CD8-positive, alpha-beta memory T cell (primary cell): ENCODE measurements around the gene ABCF1. TPM values are rescaled to one million over a fixed set of nuclear protein-coding genes. Genes with fewer than 3 reads are reported as not detected.
A peak's percentile ranks its signal among the peaks of the same experiment; 100 is the strongest.

Experiments used
- CTCF ChIA-PET: fragments of 350-600 bp; sonication (Branson Sonifier 250); formaldehyde crosslinking; loops from one replicate; lab custom pipeline; 2021; ENCODE audit warnings: antibody characterized with exemption; lab: Charles Lee
- POLR2A ChIA-PET: fragments of 350-600 bp; sonication (Branson Sonifier 250); formaldehyde crosslinking; loops from one replicate; lab custom pipeline; 2021; ENCODE audit warnings: antibody characterized with exemption; lab: Charles Lee
- DNase-seq, 5 donors: peaks; one replicate each; pipeline versions ENCODE4 v3.0.0 to v3.0.0-alpha.2; 2020 to 2022; ENCODE audit warnings: mixed read lengths in 1 of 5
- H3K27ac ChIP-seq: one replicate; pipeline ENCODE4 v1.7.0; 2013; ENCODE audit warnings: low read depth, mild to moderate bottlenecking, low read length, moderate library complexity
- H3K27me3 ChIP-seq: 2 replicates; pipeline ENCODE4 v1.7.0; 2013; ENCODE audit warnings: low read length, mild to moderate bottlenecking; ENCODE audit not compliant: insufficient read depth, poor library complexity, severe bottlenecking
- H3K36me3 ChIP-seq: 2 replicates; pipeline ENCODE4 v1.7.0; 2013; ENCODE audit warnings: mild to moderate bottlenecking, low read length, moderate library complexity; ENCODE audit not compliant: insufficient read depth
- H3K4me1 ChIP-seq: 2 replicates; pipeline ENCODE4 v1.7.0; 2013; ENCODE audit warnings: mild to moderate bottlenecking, low read length, moderate library complexity; ENCODE audit not compliant: insufficient read depth
- H3K4me3 ChIP-seq: 2 replicates; pipeline ENCODE4 v1.7.0; 2013; ENCODE audit warnings: mild to moderate bottlenecking, low read length
- H3K9me3 ChIP-seq: 2 replicates; pipeline ENCODE4 v1.7.0; 2013; ENCODE audit warnings: mild to moderate bottlenecking, low read length
- H3K27ac Mint-ChIP-seq, 8 donors: one replicate each; pipeline ENCODE4 v1.8.0; 2020 to 2021; ENCODE audit warnings: mixed read lengths in 8 of 8, mild to moderate bottlenecking in 6 of 8, inconsistent platforms in 3 of 8, moderate library complexity in 3 of 8
- H3K27me3 Mint-ChIP-seq, 2 donors: one replicate each; pipeline ENCODE4 v1.8.0; 2020 to 2021; ENCODE audit warnings: mixed read lengths in 2 of 2, mild to moderate bottlenecking in 1 of 2, moderate library complexity in 1 of 2
- H3K36me3 Mint-ChIP-seq, 3 donors: one replicate each; pipeline ENCODE4 v1.8.0; 2020 to 2021; ENCODE audit warnings: mixed read lengths in 3 of 3, inconsistent platforms in 1 of 3, mild to moderate bottlenecking in 1 of 3
- H3K4me1 Mint-ChIP-seq, 3 donors: one replicate each; pipeline ENCODE4 v1.8.0; 2020 to 2021; ENCODE audit warnings: mixed read lengths in 3 of 3, inconsistent platforms in 1 of 3, mild to moderate bottlenecking in 1 of 3
- H3K4me3 Mint-ChIP-seq, 7 donors: one replicate each; pipeline ENCODE4 v1.8.0; 2020 to 2021; ENCODE audit warnings: mixed read lengths in 7 of 7, mild to moderate bottlenecking in 6 of 7, moderate library complexity in 4 of 7, inconsistent platforms in 2 of 7
- H3K9me3 Mint-ChIP-seq, 5 donors: one replicate each; pipeline ENCODE4 v1.8.0; 2020 to 2022; ENCODE audit warnings: mixed read lengths in 5 of 5, mild to moderate bottlenecking in 3 of 5, moderate library complexity in 2 of 5, inconsistent platforms in 1 of 5
- polyA plus RNA-seq: library from polyadenylated mRNA; unstranded; fragments of 300-500 nt; fragmentation: Illumina TruSeq; gene quantifications from one replicate; pipeline ENCODE4 v1.2.3, GENCODE V29; 2021
- total RNA-seq, 2 experiments: library from RNA; stranded (reverse); gene quantifications; one replicate each; pipeline ENCODE4 v1.2.3, GENCODE V29; 2021

Gene ABCF1
- total and polyA plus RNA-seq, 3 experiments from 2014 or later: 54.0 to 133 (median 127) TPM

GRCh38 chr6:30635834-30636233, 64.6 kb downstream of the ABCF1 start:
- no peak overlapping the region for H3K4me3 ChIP-seq
- H3K36me3 Mint-ChIP-seq: peaks cover 4 to 34% (median 15%) of the 10 kb centered on the region in 3 donors
- no peak overlapping the region for H3K4me3 Mint-ChIP-seq
- H3K27ac ChIP-seq: no peak overlapping the region
- peaks cover 0 to 5% (median 2%) of the 10 kb centered on the region in 3 donors for H3K4me1 Mint-ChIP-seq
- no peaks in the 10 kb centered on the region for H3K9me3 Mint-ChIP-seq
- ChIA-PET POLR2A (no interaction called here), CTCF (interaction anchor here (0.5 to 1.4 kb wide), 4 partner anchors 38 to 103 kb away, joined by 3 read pairs; no protein-coding TSS in a partner anchor)
- no peak overlapping the region for H3K27ac Mint-ChIP-seq
- no peaks in the 10 kb centered on the region for H3K27me3 ChIP-seq
- H3K4me1 ChIP-seq: peaks cover 10% of the 10 kb centered on the region
- no peaks in the 10 kb centered on the region for H3K9me3 ChIP-seq
- DNase-seq: no peak
- H3K27me3 Mint-ChIP-seq: no peaks in the 10 kb centered on the region
- no peaks in the 10 kb centered on the region for H3K36me3 ChIP-seq

- H3K27ac ChIP-seq: no peak overlapping the region
- H3K27me3 ChIP-seq: no peaks in the 10 kb centered on the region
- H3K9me3 Mint-ChIP-seq: no peaks in the 10 kb centered on the region
- no peaks in the 10 kb centered on the region for H3K36me3 ChIP-seq
- ChIA-PET POLR2A (no interaction called here), CTCF (interaction anchor here (1.4 to 1.6 kb wide), 3 partner anchors 15 to 187 kb away, joined by 3 read pairs; no protein-coding TSS in a partner anchor)
- H3K4me3 Mint-ChIP-seq: no peak overlapping the region
- peaks cover 16% of the 10 kb centered on the region for H3K4me1 ChIP-seq
- no peak overlapping the region for H3K4me3 ChIP-seq
- no peaks in the 10 kb centered on the region for H3K9me3 ChIP-seq
- H3K36me3 Mint-ChIP-seq: peaks cover 0 to 46% (median 16%) of the 10 kb centered on the region in 3 donors
- H3K27me3 Mint-ChIP-seq: no peaks in the 10 kb centered on the region
- no peak for DNase-seq
- H3K27ac Mint-ChIP-seq: peak overlapping the region in 1 of 8 donors; percentile 69
- peaks cover 9 to 17% (median 12%) of the 10 kb centered on the region in 3 donors for H3K4me1 Mint-ChIP-seq
These were observed 69.2 kb downstream of the ABCF1 start for GRCh38 chr6:30640481-30640880.

GRCh38 chr6:30641048-30641447, 69.8 kb downstream of the ABCF1 start:
- Mint-ChIP-seq H3K27me3 (no peaks in the 10 kb centered on the region), H3K9me3 (no peaks in the 10 kb centered on the region), H3K4me1 (peaks cover 14 to 19% (median 18%) of the 10 kb centered on the region in 3 donors), H3K4me3 (peak overlapping the region in 1 of 7 donors; percentile 16), H3K27ac (peak overlapping the region in 4 of 8 donors; percentile 13 to 61 (median 19)), H3K36me3 (peaks cover 0 to 43% (median 11%) of the 10 kb centered on the region in 3 donors)
- CTCF ChIA-PET: interaction anchor here (1.2 to 1.6 kb wide), 4 partner anchors 15 to 187 kb away, joined by 3 to 6 read pairs (median 3); no protein-coding TSS in a partner anchor
- POLR2A ChIA-PET: interaction anchor here (0.5 to 1.1 kb wide), 2 partner anchors 26 to 149 kb away, joined by 3 to 11 read pairs; no protein-coding TSS in a partner anchor
- H3K36me3 ChIP-seq: no peaks in the 10 kb centered on the region
- H3K4me3 ChIP-seq: no peak overlapping the region
- peak in 1 of 5 donors; percentile 33 for DNase-seq
- no peaks in the 10 kb centered on the region for H3K9me3 ChIP-seq
- peaks cover 19% of the 10 kb centered on the region for H3K4me1 ChIP-seq
- H3K27me3 ChIP-seq: no peaks in the 10 kb centered on the region
- H3K27ac ChIP-seq: no peak overlapping the region

Other genes starting within 250 kb of the ABCF1 start
- gene TRIM39, start 244.5 kb upstream of the ABCF1 start, total RNA-seq: 10 to 100 TPM; 19.9 to 21.9 TPM
- gene TRIM39, start 244.5 kb upstream of the ABCF1 start, polyA plus RNA-seq: 12.0 TPM
- 10 to 100 TPM; 41.3 to 41.5 TPM for gene RPP21, start 226.3 kb upstream of the ABCF1 start, total RNA-seq
- 71.0 TPM for gene RPP21, start 226.3 kb upstream of the ABCF1 start, polyA plus RNA-seq
- gene HLA-E, start 81.9 kb upstream of the ABCF1 start, total RNA-seq: 100 to 1,000 TPM; 502 to 511 TPM
- 2,881 TPM for gene HLA-E, start 81.9 kb upstream of the ABCF1 start, polyA plus RNA-seq
- 100 to 1,000 TPM; 100 to 102 TPM for gene GNL1, start 15.0 kb upstream of the ABCF1 start, total RNA-seq
- gene GNL1, start 15.0 kb upstream of the ABCF1 start, polyA plus RNA-seq: 49.8 TPM
- 10 to 100 TPM; 28.2 to 28.9 TPM for gene PRR3, start 14.1 kb upstream of the ABCF1 start, total RNA-seq
- gene PRR3, start 14.1 kb upstream of the ABCF1 start, polyA plus RNA-seq: 8.9 TPM
- gene PPP1R10, start 45.8 kb downstream of the ABCF1 start, total RNA-seq: 100 to 1,000 TPM; 115 to 117 TPM
- 27.3 TPM for gene PPP1R10, start 45.8 kb downstream of the ABCF1 start, polyA plus RNA-seq
- gene MRPS18B, start 46.4 kb downstream of the ABCF1 start, total RNA-seq: 100 to 1,000 TPM; 102 to 103 TPM
- gene MRPS18B, start 46.4 kb downstream of the ABCF1 start, polyA plus RNA-seq: 113 TPM
- 10 to 100 TPM; 10.5 to 10.7 TPM for gene ATAT1, start 55.4 kb downstream of the ABCF1 start, total RNA-seq
- gene ATAT1, start 55.4 kb downstream of the ABCF1 start, polyA plus RNA-seq: 1.5 TPM
- gene C6orf136, start 75.7 kb downstream of the ABCF1 start, total RNA-seq: 10 to 100 TPM; 35.9 to 42.2 TPM
- 11.8 TPM for gene C6orf136, start 75.7 kb downstream of the ABCF1 start, polyA plus RNA-seq
- 10 to 100 TPM; 47.5 to 49.1 TPM for gene DHX16, start 101.6 kb downstream of the ABCF1 start, total RNA-seq
- gene DHX16, start 101.6 kb downstream of the ABCF1 start, polyA plus RNA-seq: 31.0 TPM
- gene PPP1R18, start 115.2 kb downstream of the ABCF1 start, total RNA-seq: 100 to 1,000 TPM; 149 to 153 TPM
- 166 TPM for gene PPP1R18, start 115.2 kb downstream of the ABCF1 start, polyA plus RNA-seq
- 10 to 100 TPM; 28.1 to 29.2 TPM for gene NRM, start 119.5 kb downstream of the ABCF1 start, total RNA-seq
- gene NRM, start 119.5 kb downstream of the ABCF1 start, polyA plus RNA-seq: 11.7 TPM
- 10 to 100 TPM; 59.4 to 71.1 TPM for gene MDC1, start 145.8 kb downstream of the ABCF1 start, total RNA-seq
- gene MDC1, start 145.8 kb downstream of the ABCF1 start, polyA plus RNA-seq: 6.4 TPM
- 1,000 to 10,000 TPM; 1,610 to 1,639 TPM for gene TUBB, start 148.9 kb downstream of the ABCF1 start, total RNA-seq
- 136 TPM for gene TUBB, start 148.9 kb downstream of the ABCF1 start, polyA plus RNA-seq
- gene FLOT1, start 171.2 kb downstream of the ABCF1 start, total RNA-seq: 100 to 1,000 TPM; 154 to 155 TPM
- gene FLOT1, start 171.2 kb downstream of the ABCF1 start, polyA plus RNA-seq: 104 TPM
- gene IER3, start 173.1 kb downstream of the ABCF1 start, total RNA-seq: 100 to 1,000 TPM; 267 to 294 TPM
- 0.58 TPM for gene IER3, start 173.1 kb downstream of the ABCF1 start, polyA plus RNA-seq